ENCODE results near the gene MAP3K10. TPM values are rescaled to one million over a fixed set of nuclear protein-coding genes. Genes with fewer than 3 reads are reported as not detected.

MAP3K10 gene
- total and polyA plus RNA-seq, 7 donors = 10.7 to 35.1 (median 19.1) TPM

DNA sequence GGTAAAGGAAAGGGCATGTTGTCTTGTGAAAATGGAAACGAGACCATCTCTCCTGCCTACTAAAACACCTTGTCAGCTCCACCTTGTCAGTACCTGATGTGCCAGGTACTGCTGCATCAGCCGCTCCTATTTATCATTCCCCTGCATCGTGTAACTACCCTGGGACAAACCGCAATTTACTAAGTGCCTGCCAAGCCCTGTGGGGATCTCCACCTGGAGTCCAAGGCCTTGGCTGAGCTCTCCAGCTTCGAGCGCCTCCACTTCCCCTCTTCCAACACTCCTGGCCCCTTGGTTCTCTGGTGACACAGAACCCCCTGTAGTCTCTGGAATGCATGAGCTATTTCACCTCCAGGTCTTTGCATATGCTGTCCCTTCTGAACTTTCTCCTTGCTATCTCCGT, 61.2 kb downstream of the MAP3K10 start:
- WGBS, 3 donors = 58 to 68% (median 61%) methylated on average over 7 of the region's 7 CpGs
- peaks cover 0 to 61% of the 10 kb centered on the region in 2 donors for H3K36me3 ChIP-seq (ENCODE audit: insufficient read depth in 1 of 2, low read depth in 1 of 2)
- no peak overlapping the region for H3K27ac ChIP-seq
- H3K9me3 ChIP-seq = no peaks in the 10 kb centered on the region
- H3K27me3 ChIP-seq (ENCODE audit: insufficient read depth in 3 of 3, low read length in 2 of 3) = no peaks in the 10 kb centered on the region
- TF ChIP-seq, protein P1, sequence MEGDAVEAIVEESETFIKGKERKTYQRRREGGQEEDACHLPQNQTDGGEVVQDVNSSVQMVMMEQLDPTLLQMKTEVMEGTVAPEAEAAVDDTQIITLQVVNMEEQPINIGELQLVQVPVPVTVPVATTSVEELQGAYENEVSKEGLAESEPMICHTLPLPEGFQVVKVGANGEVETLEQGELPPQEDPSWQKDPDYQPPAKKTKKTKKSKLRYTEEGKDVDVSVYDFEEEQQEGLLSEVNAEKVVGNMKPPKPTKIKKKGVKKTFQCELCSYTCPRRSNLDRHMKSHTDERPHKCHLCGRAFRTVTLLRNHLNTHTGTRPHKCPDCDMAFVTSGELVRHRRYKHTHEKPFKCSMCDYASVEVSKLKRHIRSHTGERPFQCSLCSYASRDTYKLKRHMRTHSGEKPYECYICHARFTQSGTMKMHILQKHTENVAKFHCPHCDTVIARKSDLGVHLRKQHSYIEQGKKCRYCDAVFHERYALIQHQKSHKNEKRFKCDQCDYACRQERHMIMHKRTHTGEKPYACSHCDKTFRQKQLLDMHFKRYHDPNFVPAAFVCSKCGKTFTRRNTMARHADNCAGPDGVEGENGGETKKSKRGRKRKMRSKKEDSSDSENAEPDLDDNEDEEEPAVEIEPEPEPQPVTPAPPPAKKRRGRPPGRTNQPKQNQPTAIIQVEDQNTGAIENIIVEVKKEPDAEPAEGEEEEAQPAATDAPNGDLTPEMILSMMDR (IDR thresholded peaks at IDR 0.05) = no peak
- peaks cover 43% of the 10 kb centered on the region for H3K4me1 ChIP-seq
- DNase-seq (no peak), ATAC-seq (no peak)
- no peak overlapping the region for H3K4me3 ChIP-seq
- intact Hi-C loops (cut with DNase I) = no loop called here

DNA sequence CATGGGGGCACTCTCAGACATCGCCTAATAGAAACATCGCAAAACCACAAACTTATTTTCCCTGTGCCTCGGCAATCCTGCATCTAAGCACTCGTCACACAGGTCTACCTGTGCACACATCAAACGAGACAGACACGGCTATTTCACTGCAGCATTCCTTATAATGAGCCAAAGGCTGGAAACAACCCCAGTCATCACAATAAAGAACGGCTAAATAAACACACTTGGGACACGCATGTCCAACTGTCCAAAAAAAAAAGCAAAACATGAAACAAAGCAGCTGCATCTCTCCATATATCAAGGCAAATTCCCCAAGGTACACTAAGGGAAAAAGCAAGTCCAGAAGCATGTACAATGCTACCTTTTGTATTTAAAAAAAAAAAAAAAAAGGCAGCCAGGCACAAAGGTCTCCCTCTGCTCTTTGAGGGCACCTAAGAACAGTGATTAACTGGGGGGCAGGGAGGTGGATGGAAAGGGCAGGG, 62.4 kb downstream of the MAP3K10 start:
- TF ChIP-seq, protein P1 (IDR thresholded peaks at IDR 0.05) = no peak
- no peak for ATAC-seq
- Histone ChIP-seq H3K9me3 (no peaks in the 10 kb centered on the region), H3K36me3 (ENCODE audit: insufficient read depth in 1 of 2, low read depth in 1 of 2) (peaks cover 0 to 61% of the 10 kb centered on the region in 2 donors), H3K4me1 (peaks cover 38% of the 10 kb centered on the region), H3K27me3 (ENCODE audit: insufficient read depth in 3 of 3, low read length in 2 of 3) (no peaks in the 10 kb centered on the region), H3K27ac (no peak overlapping the region), H3K4me3 (no peak overlapping the region)
- no peak for DNase-seq
- intact Hi-C loops (cut with DNase I) = no loop called here
- 68 to 78% (median 73%) methylated on average over 8 of the region's 8 CpGs for WGBS, 3 donors

DNA sequence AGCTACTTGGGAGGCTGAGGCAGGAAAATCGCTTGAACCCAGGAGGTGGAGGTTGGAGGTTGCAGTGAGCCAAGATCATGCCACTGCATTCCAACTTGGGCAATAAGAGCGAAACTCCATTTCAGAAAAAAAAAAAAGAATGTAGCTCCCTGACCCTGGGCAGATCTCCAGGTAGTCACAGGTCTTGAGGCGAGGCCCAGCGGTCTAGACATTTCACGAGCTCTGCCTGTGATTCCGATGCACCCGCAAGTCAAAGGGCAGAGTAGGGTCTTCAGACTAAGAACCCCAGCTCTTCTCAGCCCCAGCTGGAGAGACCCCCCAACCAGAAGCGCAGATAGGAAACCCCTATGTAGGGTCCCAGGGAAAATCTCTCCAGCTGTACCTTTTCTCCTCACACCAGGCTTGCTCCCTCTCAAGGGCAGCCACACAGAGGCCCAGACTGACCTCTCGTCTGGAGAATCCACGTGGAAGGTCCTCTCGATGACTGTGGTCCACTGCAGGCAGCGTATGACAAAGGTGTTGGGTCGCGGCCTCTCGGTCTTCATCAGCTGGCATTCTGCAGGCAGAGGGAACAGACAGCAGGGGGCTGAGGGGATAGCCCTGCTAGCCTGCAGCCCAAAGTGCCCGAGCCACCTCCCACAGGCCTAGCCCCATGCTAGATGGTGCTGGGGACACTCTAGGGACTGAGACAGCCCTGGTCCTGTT, 63.6 kb downstream of the MAP3K10 start:
- 88 to 97% (median 89%) methylated on average over 16 of the region's 16 CpGs for WGBS, 3 donors
- Histone ChIP-seq H3K4me1 (peaks cover 36% of the 10 kb centered on the region), H3K36me3 (ENCODE audit: insufficient read depth in 1 of 2, low read depth in 1 of 2) (peaks cover 0 to 58% of the 10 kb centered on the region in 2 donors), H3K4me3 (no peak overlapping the region), H3K27me3 (ENCODE audit: insufficient read depth in 3 of 3, low read length in 2 of 3) (no peaks in the 10 kb centered on the region), H3K27ac (no peak overlapping the region), H3K9me3 (no peaks in the 10 kb centered on the region)
- ATAC-seq (no peak), DNase-seq (no peak)
- intact Hi-C loops (cut with DNase I) = no loop called here
- TF ChIP-seq, protein P1 (IDR thresholded peaks at IDR 0.05) = no peak

DNA sequence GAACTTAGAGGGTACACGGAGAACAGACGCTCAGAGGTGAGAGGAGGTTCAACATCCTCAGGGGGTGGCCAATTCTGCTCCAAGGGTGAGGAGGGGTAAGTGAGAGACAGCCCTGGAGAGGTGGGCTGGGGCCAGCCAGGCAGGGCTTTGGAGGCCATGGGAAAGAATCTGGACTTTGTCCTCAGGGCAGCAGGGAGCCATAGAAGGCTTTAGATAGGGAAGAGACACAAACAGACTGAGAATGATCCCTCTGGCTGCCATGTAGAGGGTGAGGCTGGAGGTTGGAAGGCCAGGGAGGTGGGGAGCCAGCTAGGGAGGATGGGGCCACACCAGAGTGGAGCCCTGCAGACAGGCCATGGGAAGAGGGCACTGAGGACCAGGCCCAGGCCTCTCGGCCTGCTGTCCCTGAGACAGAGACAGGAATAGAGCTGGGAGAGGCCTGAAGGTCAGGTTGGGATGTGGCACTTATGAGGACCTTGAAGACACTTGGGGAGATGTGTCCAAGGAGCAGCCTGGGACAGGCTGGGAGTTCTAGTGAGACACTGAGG, 64.5 kb downstream of the MAP3K10 start:
- H3K4me1 ChIP-seq = peaks cover 37% of the 10 kb centered on the region
- H3K9me3 ChIP-seq = no peaks in the 10 kb centered on the region
- H3K27me3 ChIP-seq (ENCODE audit: insufficient read depth in 3 of 3, low read length in 2 of 3) = no peaks in the 10 kb centered on the region
- intact Hi-C loops (cut with DNase I) = no loop called here
- WGBS, 3 donors = 83 to 89% (median 86%) methylated on average over 3 of the region's 3 CpGs
- DNase-seq (no peak), ATAC-seq (no peak)
- TF ChIP-seq, protein P1 (IDR thresholded peaks at IDR 0.05) = no peak
- peak overlapping the region; percentile 80 for H3K27ac ChIP-seq
- no peak overlapping the region for H3K4me3 ChIP-seq
- H3K36me3 ChIP-seq (ENCODE audit: insufficient read depth in 1 of 2, low read depth in 1 of 2) = peaks cover 0 to 51% of the 10 kb centered on the region in 2 donors

Data from psoas muscle (tissue), 8 donors.